Measurements from ENCODE around the gene KCNN3. TPM values are rescaled to one million over a fixed set of nuclear protein-coding genes. Genes with fewer than 3 reads are reported as not detected.

KCNN3 gene
- total RNA-seq, 1 donor from 2014 or later = 0.92 TPM

- no peak overlapping the region for H3K4me3 Mint-ChIP-seq (ENCODE audit: unreplicated experiment)
- H3K27ac Mint-ChIP-seq (ENCODE audit: unreplicated experiment) = no peak overlapping the region
- H3K27me3 Mint-ChIP-seq (ENCODE audit: low read depth) = peaks cover 47% of the 10 kb centered on the region
- H3K36me3 Mint-ChIP-seq (ENCODE audit: low read depth) = peaks cover 1% of the 10 kb centered on the region
- TF ChIP-seq CTCF (IDR thresholded peaks at IDR 0.05) = no peak
- H3K4me1 Mint-ChIP-seq (ENCODE audit: low read depth) = peaks cover 3% of the 10 kb centered on the region
- DNase-seq (ENCODE audit: low spot score) = no peak
- H3K9me3 Mint-ChIP-seq (ENCODE audit: low read depth) = no peaks in the 10 kb centered on the region
Measured at GRCh38 chr1:154801234-154802011, 68.7 kb downstream of the KCNN3 start.

- Mint-ChIP-seq H3K27me3 (ENCODE audit: low read depth) (peaks cover 33% of the 10 kb centered on the region), H3K9me3 (ENCODE audit: low read depth) (no peaks in the 10 kb centered on the region), H3K36me3 (ENCODE audit: low read depth) (peaks cover 1% of the 10 kb centered on the region), H3K4me1 (ENCODE audit: low read depth) (peaks cover 3% of the 10 kb centered on the region), H3K4me3 (ENCODE audit: unreplicated experiment) (no peak overlapping the region), H3K27ac (ENCODE audit: unreplicated experiment) (no peak overlapping the region)
- DNase-seq (ENCODE audit: low spot score) = no peak
- no peak for TF ChIP-seq CTCF (IDR thresholded peaks at IDR 0.05)
Measured at GRCh38 chr1:154799188-154799587, 70.9 kb downstream of the KCNN3 start.

- DNase-seq (ENCODE audit: low spot score) = no peak
- Mint-ChIP-seq H3K27me3 (ENCODE audit: low read depth) (peaks cover 33% of the 10 kb centered on the region), H3K36me3 (ENCODE audit: low read depth) (peaks cover 1% of the 10 kb centered on the region), H3K27ac (ENCODE audit: unreplicated experiment) (no peak overlapping the region), H3K4me1 (ENCODE audit: low read depth) (peaks cover 3% of the 10 kb centered on the region), H3K4me3 (ENCODE audit: unreplicated experiment) (no peak overlapping the region), H3K9me3 (ENCODE audit: low read depth) (no peaks in the 10 kb centered on the region)
- TF ChIP-seq CTCF (IDR thresholded peaks at IDR 0.05) = no peak
Measured at GRCh38 chr1:154798645-154799044, 71.4 kb downstream of the KCNN3 start.

- H3K4me1 Mint-ChIP-seq (ENCODE audit: low read depth) = no peaks in the 10 kb centered on the region
- no peak overlapping the region for H3K4me3 Mint-ChIP-seq (ENCODE audit: unreplicated experiment)
- peaks cover 1% of the 10 kb centered on the region for H3K36me3 Mint-ChIP-seq (ENCODE audit: low read depth)
- peaks cover 37% of the 10 kb centered on the region for H3K27me3 Mint-ChIP-seq (ENCODE audit: low read depth)
- H3K9me3 Mint-ChIP-seq (ENCODE audit: low read depth) = no peaks in the 10 kb centered on the region
- H3K27ac Mint-ChIP-seq (ENCODE audit: unreplicated experiment) = no peak overlapping the region
- no peak for DNase-seq (ENCODE audit: low spot score)
- no peak for TF ChIP-seq CTCF (IDR thresholded peaks at IDR 0.05)
Measured at GRCh38 chr1:154797175-154797574, 72.9 kb downstream of the KCNN3 start.

- Mint-ChIP-seq H3K4me3 (ENCODE audit: unreplicated experiment) (no peak overlapping the region), H3K27ac (ENCODE audit: unreplicated experiment) (no peak overlapping the region), H3K36me3 (ENCODE audit: low read depth) (no peaks in the 10 kb centered on the region), H3K4me1 (ENCODE audit: low read depth) (peaks cover 8% of the 10 kb centered on the region), H3K27me3 (ENCODE audit: low read depth) (peaks cover 33% of the 10 kb centered on the region), H3K9me3 (ENCODE audit: low read depth) (no peaks in the 10 kb centered on the region)
- DNase-seq (ENCODE audit: low spot score) = no peak
- no peak for TF ChIP-seq CTCF (IDR thresholded peaks at IDR 0.05)
Measured at GRCh38 chr1:154796303-154796892, 73.7 kb downstream of the KCNN3 start.
